GM20431 (cell line): ENCODE measurements around the gene PRSS8.

Experiments used
- in situ Hi-C: fragments of 300-500 bp; cut with MseI, MboI; formaldehyde crosslinking; loops from one replicate; pipeline ENCODE4 v1.15.0; 2020; ENCODE audit warnings: low sequenced_read_pairs; ENCODE audit not compliant: unreplicated experiment

PRSS8 gene

DNA sequence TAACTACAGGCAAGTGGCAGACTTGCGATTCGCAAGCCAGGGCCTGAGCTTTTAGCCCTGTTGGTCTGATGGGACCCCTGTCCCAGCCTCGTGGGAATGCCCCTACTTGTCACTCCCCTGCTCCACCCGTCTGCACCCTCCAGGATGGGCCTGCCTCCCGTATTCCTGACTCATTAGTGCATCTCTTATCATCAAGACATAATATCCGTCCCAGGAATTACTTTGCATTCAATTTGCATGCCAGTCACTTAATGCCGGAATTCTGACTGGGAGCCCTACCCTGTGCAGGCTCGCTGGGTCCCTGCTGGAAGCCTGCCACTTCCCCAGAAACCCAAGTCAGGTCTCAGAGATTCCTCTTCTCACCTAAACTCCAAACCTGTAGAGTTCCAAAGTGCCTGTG lies 50.1 kb downstream of the PRSS8 start:
- in situ Hi-C loops = no loop called here

DNA sequence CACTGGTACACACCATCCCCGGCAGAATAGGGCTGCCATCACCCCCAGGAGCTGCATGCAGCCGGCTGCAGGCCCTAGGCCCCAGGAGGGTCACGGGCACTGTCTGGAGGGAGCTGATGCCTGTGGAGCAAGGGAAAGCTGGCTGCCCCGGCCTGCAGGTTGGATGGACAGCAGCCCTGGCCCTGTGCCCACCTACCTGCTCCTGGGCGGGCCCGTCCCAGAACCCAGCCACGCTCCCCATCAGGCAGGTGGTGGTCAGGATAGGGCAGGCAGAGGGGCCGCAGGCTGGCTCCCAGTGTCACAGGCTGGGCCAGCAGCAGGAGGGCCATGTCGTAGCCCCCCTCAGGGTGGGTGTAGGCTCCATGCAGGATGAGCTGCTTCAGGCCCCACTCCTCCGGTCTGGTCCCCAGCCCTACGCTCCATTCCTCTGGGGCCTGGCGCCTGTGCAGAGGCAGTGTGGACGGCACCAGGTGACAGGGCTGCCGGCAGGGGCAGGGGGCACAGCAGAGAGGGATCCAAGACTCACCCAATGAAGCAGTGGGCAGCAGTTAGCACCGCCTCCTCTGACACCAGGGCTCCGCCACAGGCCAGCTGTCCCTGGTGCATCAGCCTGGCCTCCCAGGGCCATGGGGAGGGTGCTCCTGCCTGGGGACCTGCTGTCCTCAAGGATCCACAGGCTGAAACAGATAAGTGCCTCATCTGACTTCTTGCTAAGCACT lies 50.8 kb downstream of the PRSS8 start:
- in situ Hi-C loops = no loop called here

DNA sequence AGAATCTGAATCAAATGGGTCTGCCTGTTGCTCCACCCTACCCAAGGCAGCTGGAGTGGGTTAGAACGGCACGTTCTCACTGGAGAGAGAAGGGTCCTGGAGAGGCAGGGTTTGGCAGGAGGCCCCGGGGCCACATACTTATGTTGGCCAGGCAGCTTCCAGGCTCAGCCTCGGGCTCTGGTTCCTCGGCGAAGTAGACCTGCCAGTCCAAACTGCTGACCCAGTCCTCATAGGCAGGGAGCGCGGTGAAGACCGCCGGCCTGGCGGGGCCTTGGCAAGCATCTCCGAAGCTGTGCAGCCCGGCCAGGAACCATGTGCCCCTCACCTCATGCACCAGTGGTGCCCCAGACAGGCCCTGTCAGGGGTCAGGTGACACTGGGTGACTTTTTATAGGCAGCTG lies 51.5 kb downstream of the PRSS8 start:
- in situ Hi-C loops = no loop called here

DNA sequence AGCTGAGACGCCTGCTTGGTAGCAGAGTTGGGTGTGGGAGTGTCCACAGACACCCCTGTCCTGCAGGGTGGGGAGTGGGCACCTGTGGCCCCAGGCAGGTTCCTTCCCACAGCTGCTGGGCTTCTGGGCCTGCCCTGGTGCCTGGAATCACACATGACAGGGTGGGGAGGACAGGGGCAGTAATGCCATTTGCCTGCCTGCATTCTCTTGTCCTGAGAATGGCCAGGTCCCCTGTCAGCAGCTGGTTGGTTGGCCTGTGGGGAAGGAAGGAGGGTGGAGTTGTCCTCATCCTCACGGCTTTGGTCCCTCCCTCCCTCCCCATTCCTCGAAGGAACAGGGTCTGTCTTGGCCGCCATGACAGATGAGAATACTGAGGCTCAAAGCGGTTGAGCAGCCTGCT lies 52.0 kb downstream of the PRSS8 start:
- in situ Hi-C loops = no loop called here

DNA sequence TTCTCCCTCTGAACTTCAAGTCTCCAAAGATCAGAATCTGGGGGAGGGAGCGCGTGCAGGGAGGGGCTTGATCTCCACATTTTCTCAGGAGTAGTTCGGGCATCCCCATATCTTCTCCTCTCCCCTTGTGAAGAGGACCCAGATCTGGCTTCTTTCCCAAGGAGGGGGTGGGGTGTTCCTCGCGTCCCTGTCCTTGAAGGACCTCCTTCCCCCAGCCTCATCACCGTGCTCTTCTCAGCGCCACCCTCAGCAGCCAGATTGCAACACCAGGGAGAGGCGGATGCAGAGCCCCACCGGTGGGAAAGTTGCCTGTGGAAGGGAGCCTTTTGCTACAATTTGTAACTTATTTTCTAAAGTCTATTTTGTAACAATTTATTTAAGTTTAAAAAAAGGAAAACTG lies 52.4 kb downstream of the PRSS8 start:
- in situ Hi-C loops = no loop called here

DNA sequence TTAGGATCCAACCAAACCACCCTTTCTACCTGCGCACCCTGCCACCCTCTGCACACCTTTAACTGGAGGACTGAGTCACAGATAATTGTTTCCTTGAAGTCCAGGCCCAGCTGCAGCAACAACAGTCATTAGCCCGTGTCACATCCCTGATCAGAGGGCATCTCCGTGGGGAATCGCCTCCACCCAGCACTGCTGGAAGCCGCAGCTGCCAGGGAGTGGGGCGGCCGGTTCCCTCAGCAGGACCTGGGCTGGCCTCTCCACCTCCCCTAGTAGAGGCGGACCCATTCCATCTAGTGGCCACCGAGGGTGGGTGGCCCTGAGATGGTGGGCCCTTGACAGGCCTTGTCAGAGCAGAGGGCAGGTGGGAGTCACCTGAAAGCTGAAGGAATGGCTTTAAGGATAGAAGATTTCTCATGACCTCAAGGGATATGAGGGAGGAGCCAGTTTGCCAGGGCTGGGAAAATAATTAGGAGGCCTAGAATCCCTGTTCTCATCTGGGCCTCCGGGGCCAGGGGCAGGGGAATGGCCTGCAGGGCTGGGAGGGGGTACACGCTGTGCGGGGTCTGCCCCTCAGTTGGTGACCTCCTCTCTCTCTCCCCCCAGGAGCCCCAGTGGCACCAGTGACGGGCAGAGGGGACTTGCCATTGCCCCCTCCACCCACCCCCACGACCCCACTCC lies 53.0 kb downstream of the PRSS8 start:
- in situ Hi-C loops = no loop called here
